ENCODE data around the gene NALCN. TPM values are rescaled to one million over a fixed set of nuclear protein-coding genes. Genes with fewer than 3 reads are reported as not detected.

The NALCN gene
- total and polyA plus RNA-seq, 4 donors = 0.09 to 0.92 (median 0.18) TPM

GRCh38 chr13:101264931-101265330 lies 151.4 kb downstream of the NALCN start:
- Histone ChIP-seq H3K4me1 (ENCODE audit: control insufficient read depth in 4 of 4, insufficient read depth in 4 of 4, low read length in 3 of 4) (no peaks in the 10 kb centered on the region), H3K4me3 (ENCODE audit: low read depth in 1 of 3, low read length in 3 of 3) (no peak overlapping the region), H3K27me3 (ENCODE audit: control insufficient read depth in 4 of 4, insufficient read depth in 4 of 4, low read length in 3 of 4) (peaks cover 0 to 2% (median 0%) of the 10 kb centered on the region in 4 donors), H3K9ac (ENCODE audit: low read depth in 1 of 2, low read length in 2 of 2) (no peak overlapping the region), H3K9me3 (ENCODE audit: control insufficient read depth in 4 of 4, low read length in 3 of 4) (peaks cover 0 to 3% (median 0%) of the 10 kb centered on the region in 4 donors), H3K27ac (ENCODE audit: low read depth in 1 of 2, low read length in 2 of 2) (no peak overlapping the region), H3K36me3 (ENCODE audit: control insufficient read depth in 4 of 4, insufficient read depth in 3 of 4, low read depth in 1 of 4, low read length in 3 of 4) (no peaks in the 10 kb centered on the region)
- TF ChIP-seq CTCF (IDR thresholded peaks at IDR 0.05; ENCODE audit: low read depth, low read length, missing input control) = no peak
- TF ChIP-seq JUND (IDR thresholded peaks at IDR 0.05) = no peak
- TF ChIP-seq ATF3 (IDR thresholded peaks at IDR 0.05) = no peak
- TF ChIP-seq FOXA1 (IDR thresholded peaks at IDR 0.05) = no peak
- no peak for TF ChIP-seq TAF1 (conservative IDR thresholded peaks at IDR 0.05)
- no peak for TF ChIP-seq FOXA2 (IDR thresholded peaks at IDR 0.05)
- no peak for TF ChIP-seq SP1 (IDR thresholded peaks at IDR 0.05)
- no peak for TF ChIP-seq GABPA (IDR thresholded peaks at IDR 0.05 in 1 of 2, conservative IDR thresholded peaks at IDR 0.05 in 1 of 2)
- no peak for TF ChIP-seq ZBTB33 (IDR thresholded peaks at IDR 0.05)
- TF ChIP-seq RAD21 (IDR thresholded peaks at IDR 0.05) = no peak
- no peak for TF ChIP-seq HNF4A (conservative IDR thresholded peaks at IDR 0.05)
- TF ChIP-seq REST (IDR thresholded peaks at IDR 0.05) = no peak
- TF ChIP-seq MAX (IDR thresholded peaks at IDR 0.05) = no peak
- 50% methylated on average over 2 of the region's 2 CpGs for WGBS
- DNase-seq (ENCODE audit: low spot score) = no peak

GRCh38 chr13:101262306-101262705 lies 154.0 kb downstream of the NALCN start:
- DNase-seq (ENCODE audit: low spot score) = no peak
- Histone ChIP-seq H3K9ac (ENCODE audit: low read depth in 1 of 2, low read length in 2 of 2) (no peak overlapping the region), H3K4me3 (ENCODE audit: low read depth in 1 of 3, low read length in 3 of 3) (no peak overlapping the region), H3K27ac (ENCODE audit: low read depth in 1 of 2, low read length in 2 of 2) (no peak overlapping the region), H3K9me3 (ENCODE audit: control insufficient read depth in 4 of 4, low read length in 3 of 4) (peaks cover 0 to 3% (median 0%) of the 10 kb centered on the region in 4 donors), H3K27me3 (ENCODE audit: control insufficient read depth in 4 of 4, insufficient read depth in 4 of 4, low read length in 3 of 4) (peaks cover 0 to 2% (median under 1%) of the 10 kb centered on the region in 4 donors), H3K4me1 (ENCODE audit: control insufficient read depth in 4 of 4, insufficient read depth in 4 of 4, low read length in 3 of 4) (no peaks in the 10 kb centered on the region), H3K36me3 (ENCODE audit: control insufficient read depth in 4 of 4, insufficient read depth in 3 of 4, low read depth in 1 of 4, low read length in 3 of 4) (no peaks in the 10 kb centered on the region)
- 75% methylated on average over 2 of the region's 2 CpGs for WGBS
- no peak for TF ChIP-seq YY1 (IDR thresholded peaks at IDR 0.05)
- TF ChIP-seq RAD21 (IDR thresholded peaks at IDR 0.05) = no peak
- TF ChIP-seq REST (IDR thresholded peaks at IDR 0.05) = no peak
- TF ChIP-seq ZBTB33 (IDR thresholded peaks at IDR 0.05) = no peak
- no peak for TF ChIP-seq ATF3 (IDR thresholded peaks at IDR 0.05)
- no peak for TF ChIP-seq CTCF (IDR thresholded peaks at IDR 0.05; ENCODE audit: low read depth, low read length, missing input control)
- no peak for TF ChIP-seq FOXA1 (IDR thresholded peaks at IDR 0.05)
- TF ChIP-seq TAF1 (conservative IDR thresholded peaks at IDR 0.05) = no peak

Measured in liver (tissue), 9 donors.